ENCODE measurements around the gene SRP54.

Gene SRP54

DNA sequence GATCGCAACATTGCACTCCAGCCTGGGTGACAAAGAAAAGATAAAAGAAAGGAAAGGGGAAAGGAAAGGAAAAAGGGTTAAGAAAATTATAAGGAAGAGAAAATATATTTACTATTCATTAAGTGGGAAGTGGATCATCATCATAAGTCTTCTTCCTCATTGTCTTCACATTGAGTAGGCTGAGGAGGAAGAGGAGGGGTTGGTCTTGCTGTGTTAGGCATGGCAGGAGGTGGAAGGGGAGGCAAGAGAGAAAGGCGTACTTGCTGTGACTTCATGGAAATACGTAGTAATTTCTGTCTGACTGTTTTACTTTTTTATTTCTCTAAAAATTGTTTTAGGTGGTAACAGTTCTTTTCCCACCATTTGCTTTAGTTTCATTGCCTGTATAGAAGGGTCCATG is 89.4 kb downstream of the SRP54 start:
- no peak for TF ChIP-seq CTCF (IDR thresholded peaks at IDR 0.05; ENCODE audit: low read depth, low read length)
- peaks cover 4% of the 10 kb centered on the region for H3K36me3 ChIP-seq
- H3K27ac ChIP-seq: no peak overlapping the region
- H3K9me3 ChIP-seq (ENCODE audit: severe bottlenecking): no peaks in the 10 kb centered on the region
- no peak for DNase-seq
- no peaks in the 10 kb centered on the region for H3K27me3 ChIP-seq (ENCODE audit: insufficient read depth, low read depth, severe bottlenecking)
- H3K4me3 ChIP-seq (ENCODE audit: low read depth, low read length): no peak overlapping the region

- H3K27me3 ChIP-seq (ENCODE audit: insufficient read depth, low read depth, severe bottlenecking): no peaks in the 10 kb centered on the region
- no peak overlapping the region for H3K27ac ChIP-seq
- no peak for TF ChIP-seq CTCF (IDR thresholded peaks at IDR 0.05; ENCODE audit: low read depth, low read length)
- H3K36me3 ChIP-seq: peaks cover 8% of the 10 kb centered on the region
- DNase-seq: no peak
- no peak overlapping the region for H3K4me3 ChIP-seq (ENCODE audit: low read depth, low read length)
- no peaks in the 10 kb centered on the region for H3K9me3 ChIP-seq (ENCODE audit: severe bottlenecking)
Observed at GRCh38 chr14:35073486-35073885, 90.7 kb downstream of the SRP54 start.

GRCh38 chr14:35078082-35078481 is 95.3 kb downstream of the SRP54 start:
- Histone ChIP-seq H3K9me3 (ENCODE audit: severe bottlenecking) (no peaks in the 10 kb centered on the region), H3K4me3 (ENCODE audit: low read depth, low read length) (no peak overlapping the region), H3K27ac (no peak overlapping the region), H3K27me3 (ENCODE audit: insufficient read depth, low read depth, severe bottlenecking) (no peaks in the 10 kb centered on the region), H3K36me3 (peaks cover 23% of the 10 kb centered on the region)
- no peak for TF ChIP-seq CTCF (IDR thresholded peaks at IDR 0.05; ENCODE audit: low read depth, low read length)
- DNase-seq: no peak
